SIG-M5 treated with dmso at 0.1 percent for 504 hours (cell line): ENCODE data around the gene GCAT.

ENCODE experiments used
- DNase-seq: peaks from one replicate; lab custom pipeline; 2025; ENCODE audit not compliant: unreplicated experiment; lab: John Stamatoyannopoulos, UW

The GCAT gene

DNA sequence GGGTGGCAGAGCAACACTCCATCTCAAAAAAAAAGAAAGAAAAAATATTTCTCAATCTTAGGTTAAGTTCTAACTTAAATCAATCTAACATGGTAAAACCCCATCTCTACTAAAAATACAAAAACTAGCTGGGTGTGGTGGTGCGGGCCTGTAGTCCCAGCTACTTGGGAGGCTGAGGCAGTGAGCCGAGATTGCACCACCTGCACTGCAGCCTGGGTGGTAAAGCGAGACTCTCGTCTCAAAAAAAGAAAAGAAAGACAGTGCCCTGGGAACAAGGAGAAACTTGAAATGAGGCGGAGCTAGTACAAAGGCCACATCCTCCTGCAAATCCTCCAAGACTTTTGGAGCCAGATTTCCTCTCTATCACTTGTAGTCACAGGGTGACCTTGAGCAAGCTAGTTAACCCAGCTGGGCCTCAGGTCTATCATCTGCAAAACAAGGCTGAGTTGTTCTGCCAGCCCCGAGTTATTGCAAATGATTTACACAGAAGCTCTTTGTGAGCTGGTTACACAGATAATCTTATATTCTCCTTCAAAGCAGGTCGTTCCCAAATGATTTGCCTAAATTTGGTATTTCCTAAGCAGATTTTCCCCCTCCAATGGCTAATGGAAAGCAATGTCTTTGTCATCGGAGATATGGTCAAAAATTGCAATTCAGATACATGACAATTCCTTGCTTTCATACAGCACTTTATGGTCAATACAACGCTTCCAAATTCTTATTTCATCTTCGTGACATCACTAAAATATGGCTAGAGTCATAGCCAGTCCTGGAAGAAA is 34.5 kb downstream of the GCAT start:
- DNase-seq: no peak

DNA sequence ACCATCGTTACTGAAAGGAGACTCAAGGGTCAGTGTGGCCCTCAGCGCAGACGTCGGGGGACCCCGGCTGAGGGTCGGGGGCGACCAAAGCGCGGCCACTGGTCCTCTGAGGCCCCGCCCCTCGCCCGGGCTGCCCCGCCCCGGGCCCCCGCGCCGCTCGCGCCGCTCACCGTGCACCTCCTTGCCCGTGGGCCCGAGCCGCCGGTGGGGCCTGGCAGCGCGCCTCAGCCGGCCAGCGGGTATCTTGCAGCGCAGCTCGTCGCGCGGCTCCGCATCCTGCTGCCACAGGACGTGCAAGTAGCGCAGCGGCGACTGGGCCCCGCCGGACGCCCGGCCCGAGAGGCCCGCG is 36.0 kb downstream of the GCAT start:
- no peak for DNase-seq

DNA sequence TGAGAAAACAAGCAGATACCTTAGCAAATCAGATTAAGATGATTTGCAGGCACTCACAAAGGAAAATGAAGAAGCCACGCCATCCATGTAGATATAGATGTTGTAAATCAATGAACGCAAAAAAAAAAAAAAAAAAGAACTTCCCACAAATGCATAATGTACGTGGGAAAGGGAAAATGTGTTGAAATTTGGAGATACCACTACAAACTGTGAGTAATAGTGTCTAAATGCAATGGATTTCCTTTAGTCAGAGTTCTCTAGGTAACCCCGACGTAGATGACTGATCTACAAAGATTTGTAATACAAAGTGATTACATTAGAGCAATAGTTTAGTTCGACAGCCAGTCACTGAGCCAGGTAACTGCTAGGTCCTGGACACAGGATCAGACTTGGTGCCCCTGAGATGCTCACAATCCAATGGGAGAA is 37.2 kb downstream of the GCAT start:
- DNase-seq: no peak

DNA sequence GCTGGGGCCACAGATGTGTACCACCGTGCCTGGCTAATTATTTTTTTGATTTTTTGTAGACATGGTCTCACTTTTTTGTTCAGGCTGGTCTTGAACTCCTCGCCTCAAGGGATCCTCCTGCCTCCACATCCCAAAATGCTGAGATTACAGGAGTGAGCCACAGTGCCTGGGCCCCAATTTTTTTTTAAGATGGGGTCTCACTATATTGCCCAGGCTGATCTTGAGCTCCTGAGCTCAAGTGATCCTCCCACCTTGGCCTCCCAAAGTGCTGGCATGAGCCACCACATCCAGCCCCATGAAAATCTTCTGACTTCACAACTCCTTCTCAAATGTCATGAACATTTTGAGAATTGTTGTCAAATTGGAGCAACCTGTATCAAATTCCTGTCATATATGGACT is 38.7 kb downstream of the GCAT start:
- DNase-seq: no peak

DNA sequence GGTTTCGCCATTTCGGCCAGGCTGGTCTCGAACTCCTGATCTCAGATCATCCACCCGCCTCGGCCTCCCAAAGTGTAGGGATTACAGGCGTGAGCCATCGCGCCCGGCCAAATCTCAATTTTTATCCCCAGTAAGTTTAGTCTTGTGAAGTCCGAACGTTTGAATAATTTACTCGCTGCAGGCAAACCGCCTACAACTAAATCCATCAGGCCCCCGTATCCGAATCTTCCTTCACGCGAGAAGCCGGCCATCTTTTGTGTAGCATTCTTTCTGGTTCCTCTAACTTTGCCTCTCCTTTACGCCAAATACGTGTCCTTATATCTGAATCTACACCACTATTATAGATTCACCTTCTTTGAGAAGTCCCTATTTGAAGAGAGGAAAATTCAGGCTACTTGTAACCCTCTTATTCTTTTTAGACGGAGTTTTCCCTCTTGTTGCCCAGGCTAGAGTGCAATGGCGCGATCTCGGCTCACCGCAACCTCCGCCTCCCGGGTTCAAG is 40.9 kb downstream of the GCAT start:
- DNase-seq: peak; percentile 28

DNA sequence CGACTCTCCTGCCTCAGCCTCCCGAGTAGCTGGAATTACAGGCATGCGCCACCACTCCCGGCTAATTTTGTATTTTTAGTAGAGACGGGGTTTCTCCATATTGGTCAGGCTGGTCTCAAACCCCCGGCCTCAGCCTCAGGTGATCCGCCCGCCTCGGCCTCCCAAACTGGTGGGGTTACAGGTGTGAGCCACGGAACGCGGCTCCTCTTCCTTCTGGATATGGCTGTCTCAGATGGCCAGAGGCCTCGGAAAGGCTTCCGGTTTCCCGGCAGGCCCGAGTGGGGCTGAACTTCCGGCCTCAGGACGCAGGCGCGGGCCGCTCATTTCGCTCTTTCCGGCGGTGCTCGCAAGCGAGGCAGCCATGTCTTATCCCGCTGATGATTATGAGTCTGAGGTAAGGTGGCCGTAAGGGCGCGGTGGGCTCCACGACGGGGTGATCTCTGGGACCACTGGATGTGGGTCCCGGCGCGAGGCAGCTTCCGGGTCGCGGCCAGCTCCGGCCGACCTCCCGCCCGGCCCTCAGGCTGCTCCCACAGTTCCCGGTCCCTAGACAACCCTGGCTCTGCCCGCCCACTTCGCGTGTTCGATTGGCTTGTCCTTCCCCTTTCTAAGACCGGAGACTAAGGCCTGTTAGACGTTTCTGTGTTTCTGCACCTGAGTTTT is 41.5 kb downstream of the GCAT start, which contains the start of gene EIF3L:
Gene EIF3L (plus strand): TSS at position 331 of the 663 bp plus-strand sequence. CDS start 31 bp downstream, at position 362.
- peak; percentile 77 for DNase-seq

DNA sequence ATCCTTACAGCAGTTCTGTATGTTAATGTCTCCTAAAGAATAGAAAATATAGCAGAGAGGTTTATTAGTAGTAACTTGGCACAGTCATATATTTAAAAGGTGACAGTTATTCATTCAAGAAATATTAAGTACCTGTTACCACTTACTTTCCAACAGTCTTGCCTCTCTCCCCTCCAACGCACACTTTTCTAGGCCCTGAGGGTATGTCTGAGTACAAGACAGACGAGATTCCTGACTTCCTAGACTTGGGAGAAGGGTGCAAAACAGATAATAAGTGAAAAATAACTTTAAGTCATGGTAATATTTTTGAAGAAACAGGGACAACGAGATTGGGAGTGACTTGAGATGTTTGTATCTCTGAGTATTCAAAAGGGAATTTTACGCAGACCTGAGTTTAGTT is 43.1 kb downstream of the GCAT start:
- DNase-seq: no peak

DNA sequence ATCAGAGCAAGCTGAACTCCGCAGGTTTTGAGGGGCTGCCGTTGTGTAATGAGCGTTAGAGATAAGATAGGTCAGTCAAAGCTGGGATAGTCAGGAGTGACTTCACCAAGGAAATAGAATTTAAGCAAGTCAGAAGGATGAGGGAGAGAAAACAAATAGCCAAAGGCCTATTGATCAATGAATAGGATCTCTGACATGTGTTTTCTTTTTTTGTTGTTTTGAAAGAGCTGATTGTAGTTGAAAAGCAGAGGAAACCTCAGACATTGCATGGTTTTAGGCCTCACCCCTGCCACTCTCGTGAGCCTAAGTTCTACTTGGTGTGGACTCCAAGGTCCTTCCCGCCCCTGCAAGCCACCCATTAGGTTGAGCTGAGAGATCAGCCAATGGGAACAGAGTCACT is 44.7 kb downstream of the GCAT start:
- DNase-seq: no peak

DNA sequence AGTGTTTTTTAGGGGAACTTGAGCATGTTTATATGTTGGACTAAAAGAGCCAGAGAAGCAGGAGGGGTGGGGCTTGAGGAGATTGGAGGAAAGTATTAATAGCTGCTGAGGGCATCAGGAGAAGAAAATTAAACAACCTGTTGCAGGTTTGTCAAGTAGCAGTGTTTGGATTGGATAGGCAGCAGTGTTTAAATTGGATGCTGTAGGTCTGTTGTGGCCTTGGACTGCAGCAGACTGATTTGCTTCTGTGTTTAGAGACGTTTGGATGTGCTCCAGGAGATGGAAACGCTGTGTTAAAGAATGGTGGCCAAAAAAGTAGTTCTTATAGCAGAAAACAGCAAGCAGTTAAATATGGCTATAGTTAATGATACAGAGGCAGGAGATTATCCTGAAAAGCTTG is 47.2 kb downstream of the GCAT start:
- no peak for DNase-seq

DNA sequence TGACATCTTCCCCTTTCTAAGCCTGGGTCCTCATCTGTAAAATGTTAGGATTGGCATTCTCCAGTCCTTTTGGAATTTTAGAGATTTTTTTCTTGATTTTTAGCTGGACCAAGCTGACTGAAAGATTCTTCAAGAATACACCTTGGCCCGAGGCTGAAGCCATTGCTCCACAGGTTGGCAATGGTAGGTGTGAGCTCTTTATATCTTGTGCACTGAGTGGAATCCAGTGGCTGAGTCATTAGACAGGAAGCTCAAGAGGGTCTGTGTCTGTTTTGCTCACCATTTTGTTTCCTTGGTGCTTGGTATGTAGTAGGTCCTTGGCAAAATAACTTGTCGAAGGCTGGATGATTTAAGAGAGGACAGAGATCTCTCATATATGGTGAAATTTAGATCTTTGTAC is 47.7 kb downstream of the GCAT start:
- no peak for DNase-seq

DNA sequence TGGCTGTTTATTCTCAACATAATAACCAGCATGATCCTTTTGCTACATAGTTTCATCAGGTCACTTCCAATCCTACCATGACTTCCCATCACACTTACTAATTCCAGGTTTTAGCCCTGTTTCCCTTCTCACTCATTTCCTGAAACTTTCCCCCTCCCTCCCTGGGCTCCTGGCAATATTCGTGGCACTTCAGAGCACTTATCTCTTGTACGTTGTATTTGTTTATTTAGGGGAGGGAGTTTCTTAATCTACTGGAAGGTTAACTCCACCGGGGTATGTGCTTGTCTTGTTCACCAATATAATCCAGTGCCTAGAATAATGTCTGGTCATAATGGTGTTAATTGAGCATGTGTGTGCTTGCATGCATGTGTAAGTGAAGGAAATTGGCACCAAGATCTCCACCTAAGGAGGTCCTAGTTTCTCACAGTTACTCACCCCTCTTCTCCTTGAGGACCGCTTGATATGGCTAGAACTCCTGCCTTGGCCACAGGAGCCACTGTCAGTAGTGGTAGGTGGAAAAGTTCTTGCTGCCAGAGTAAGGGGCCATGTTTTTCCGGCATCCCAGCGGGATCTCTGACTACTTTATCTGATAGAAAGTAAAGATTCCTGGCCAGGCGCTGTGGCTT is 53.2 kb downstream of the GCAT start:
- no peak for DNase-seq

DNA sequence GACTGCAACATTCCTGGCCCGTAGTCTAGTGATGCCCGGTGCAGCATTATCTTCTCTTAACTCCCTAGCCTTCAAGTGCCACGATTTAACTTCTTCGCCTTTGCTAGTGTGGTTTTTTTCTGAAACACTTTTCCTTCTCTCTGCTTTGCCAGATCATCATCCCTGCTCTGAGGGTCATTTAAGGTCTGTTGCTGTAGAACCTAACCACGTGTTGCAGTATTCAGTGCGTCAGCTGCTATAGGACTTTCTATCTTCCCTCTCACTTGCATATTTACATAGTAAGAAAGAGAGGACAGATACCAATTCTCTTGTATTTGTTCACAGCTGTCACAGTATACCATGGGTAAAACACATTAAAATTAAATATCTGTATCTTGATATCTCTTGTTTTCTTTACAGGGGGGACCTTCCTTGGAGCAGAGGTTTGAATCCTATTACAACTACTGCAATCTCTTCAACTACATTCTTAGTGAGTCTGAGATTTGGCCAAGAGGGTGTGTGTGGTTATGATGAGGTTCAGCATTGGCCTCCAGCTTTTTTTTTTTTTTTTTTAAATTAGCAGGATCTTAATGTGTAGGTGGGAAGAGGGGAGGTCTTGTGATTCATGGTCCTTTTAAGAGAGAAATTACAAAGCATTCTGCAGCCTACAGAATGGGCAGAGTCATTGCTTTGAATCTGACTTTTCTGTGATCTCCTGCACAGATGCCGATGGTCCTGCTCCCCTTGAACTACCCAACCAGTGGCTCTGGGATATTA is 55.0 kb downstream of the GCAT start:
- DNase-seq: no peak

DNA sequence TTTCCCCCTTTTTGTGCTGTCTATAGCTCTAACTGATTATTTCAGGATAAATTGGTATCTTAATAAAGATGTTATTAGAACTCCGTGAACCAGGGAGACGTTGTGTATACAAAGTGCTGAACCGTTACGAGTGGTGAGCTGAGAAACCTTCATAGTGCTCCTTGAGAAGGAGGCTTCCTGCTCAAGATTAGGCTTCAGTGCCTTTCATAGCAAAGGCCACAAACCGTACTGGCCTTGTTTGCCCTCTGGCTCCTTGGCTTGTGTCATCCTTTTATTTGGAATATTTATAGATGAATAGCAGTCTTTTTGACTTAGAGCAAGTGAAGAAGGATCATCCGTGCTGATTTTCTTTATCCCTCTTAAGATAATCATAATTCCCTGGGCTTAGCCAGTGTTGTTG is 57.8 kb downstream of the GCAT start:
- no peak for DNase-seq
